Mesothelial cell of epicardium (in vitro differentiated cells): ENCODE measurements around the gene GSTM2. TPM values are rescaled to one million over a fixed set of nuclear protein-coding genes. Genes with fewer than 3 reads are reported as not detected.

Experiments used
- DNase-seq, 2 experiments: peaks; one replicate each; pipeline ENCODE4 v3.0.0; 2021; ENCODE audit warnings: low spot score in 2 of 2; ENCODE audit not compliant: unreplicated experiment in 2 of 2
- H3K27ac Mint-ChIP-seq: 2 replicates; pipeline ENCODE4 v1.8.0; 2021; ENCODE audit warnings: mixed read lengths
- H3K27me3 Mint-ChIP-seq: 2 replicates; pipeline ENCODE4 v1.8.0; 2021; ENCODE audit warnings: low read depth, mixed read lengths
- H3K36me3 Mint-ChIP-seq: 2 replicates; pipeline ENCODE4 v1.8.0; 2021; ENCODE audit warnings: mixed read lengths
- H3K4me1 Mint-ChIP-seq: 2 replicates; pipeline ENCODE4 v1.8.0; 2021; ENCODE audit warnings: mixed read lengths
- H3K4me3 Mint-ChIP-seq: 2 replicates; pipeline ENCODE4 v1.8.0; 2021; ENCODE audit warnings: mild to moderate bottlenecking, moderate library complexity, mixed read lengths
- H3K9me3 Mint-ChIP-seq: 2 replicates; pipeline ENCODE4 v1.8.0; 2021; ENCODE audit warnings: mixed read lengths
- CTCF ChIP-seq: fragments of 200-600 bp; sonication (generic); IDR thresholded peaks from one replicate; pipeline ENCODE4 v1.5.0; 2021; ENCODE audit warnings: antibody characterized with exemption; ENCODE audit not compliant: unreplicated experiment
- total RNA-seq: library from RNA; stranded (reverse); gene quantifications from 3 replicates; pipeline ENCODE4 v1.2.1, GENCODE V29; 2021

Gene GSTM2
- total RNA-seq, 1 donor from 2014 or later: 177 TPM

- H3K9me3 Mint-ChIP-seq: no peaks in the 10 kb centered on the region
- no peak for TF ChIP-seq CTCF
- no peak overlapping the region for H3K27ac Mint-ChIP-seq
- H3K27me3 Mint-ChIP-seq: no peaks in the 10 kb centered on the region
- H3K4me3 Mint-ChIP-seq: no peak overlapping the region
- DNase-seq: no peak
- H3K4me1 Mint-ChIP-seq: no peaks in the 10 kb centered on the region
- peaks cover 29% of the 10 kb centered on the region for H3K36me3 Mint-ChIP-seq
Measured at GRCh38 chr1:109629372-109630030, 38.4 kb upstream of the GSTM2 start.

- H3K9me3 Mint-ChIP-seq: no peaks in the 10 kb centered on the region
Measured at GRCh38 chr1:109630081-109630897, 37.6 kb upstream of the GSTM2 start.

DNA sequence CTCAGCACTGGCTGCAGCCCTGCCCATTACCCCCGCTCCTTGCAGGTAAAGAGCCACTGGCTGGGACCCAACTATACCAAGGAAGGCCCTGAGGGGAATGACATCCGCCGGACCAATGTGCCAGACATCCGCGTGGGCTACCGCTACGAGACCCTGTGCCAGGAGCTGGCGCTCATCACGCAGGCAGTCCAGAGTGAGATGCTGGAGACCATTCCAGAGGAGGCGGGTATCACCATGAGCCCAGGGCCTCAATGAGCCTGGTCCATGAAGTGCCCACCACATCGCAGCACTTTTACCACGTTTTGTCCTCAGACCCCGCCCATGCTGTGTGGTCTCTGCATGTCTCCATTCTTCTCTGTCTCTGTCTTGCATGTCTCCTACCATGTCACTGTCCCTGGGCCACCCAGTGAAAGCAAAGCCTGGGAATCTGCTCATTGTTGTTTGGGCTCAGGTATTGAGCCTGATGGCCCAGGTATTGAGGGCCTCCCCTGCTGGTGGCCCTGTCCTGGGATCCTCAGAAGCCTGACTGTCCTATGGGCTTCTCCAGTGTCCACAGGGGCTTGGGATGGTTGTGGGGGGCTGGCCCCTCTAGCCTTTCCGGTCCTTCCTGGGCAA lies 36.9 kb upstream of the GSTM2 start:
- no peaks in the 10 kb centered on the region for H3K27me3 Mint-ChIP-seq
- H3K4me3 Mint-ChIP-seq: no peak overlapping the region
- no peaks in the 10 kb centered on the region for H3K9me3 Mint-ChIP-seq
- no peak overlapping the region for H3K27ac Mint-ChIP-seq
- H3K4me1 Mint-ChIP-seq: peaks cover 8% of the 10 kb centered on the region
- no peak for TF ChIP-seq CTCF
- DNase-seq: no peak
- H3K36me3 Mint-ChIP-seq: peaks cover 29% of the 10 kb centered on the region

More at GRCh38 chr1:109630081-109630897, 37.6 kb upstream of the GSTM2 start:
- Mint-ChIP-seq H3K4me3 (no peak overlapping the region), H3K4me1 (peaks cover 1% of the 10 kb centered on the region), H3K27me3 (no peaks in the 10 kb centered on the region), H3K27ac (no peak overlapping the region), H3K36me3 (peaks cover 29% of the 10 kb centered on the region)
- DNase-seq: no peak
- TF ChIP-seq CTCF: peak; percentile 39

GRCh38 chr1:109631513-109632505 lies 36.0 kb upstream of the GSTM2 start:
- no peak for DNase-seq
- Mint-ChIP-seq H3K4me3 (no peak overlapping the region), H3K4me1 (peaks cover 16% of the 10 kb centered on the region), H3K27me3 (no peaks in the 10 kb centered on the region), H3K36me3 (peaks cover 29% of the 10 kb centered on the region), H3K9me3 (no peaks in the 10 kb centered on the region), H3K27ac (no peak overlapping the region)
- no peak for TF ChIP-seq CTCF
